K562 (cell line): ENCODE measurements around the gene HHLA2. TPM values are rescaled to one million over a fixed set of nuclear protein-coding genes. Genes with fewer than 3 reads are reported as not detected.

ENCODE experiments used
- ATAC-seq: fragments of 200-7000 bp; cut with Tn5 transposase; 3 replicates; pipeline ENCODE4 v1.9.1; 2020; ENCODE audit warnings: moderate library complexity
- BruUV-seq: library from RNA; stranded (reverse); fragments of 400-500 nt; replicated peaks from 2 replicates; lab custom pipeline; 2021; lab: Mats Ljungman, UMichigan
- CTCF ChIA-PET: fragments of 300-600 bp; formaldehyde crosslinking; extraction: SDS; loops from one replicate; lab custom pipeline; 2021; ENCODE audit warnings: low intra/inter-chr PET ratio; lab: Yijun Ruan, JAX
- POLR2A ChIA-PET: fragments of 300-600, 350-650 bp; sonication (Branson Sonifier 250); formaldehyde crosslinking; extraction: SDS; loops from one replicate; lab custom pipeline; 2021; ENCODE audit warnings: antibody characterized with exemption, inconsistent platforms; lab: Yijun Ruan, JAX
- DNase-seq, 4 experiments: peaks; one replicate each; pipeline versions ENCODE4 v3.0.0 to v3.0.0-alpha.2; 2011 to 2018; ENCODE audit warnings: low spot score in 3 of 4, mixed read lengths in 3 of 4; ENCODE audit errors: extremely low read depth in 1 of 4
- FAIRE-seq: peaks from 2 replicates; lab custom pipeline; 2011; peaks lifted over from hg19 to GRCh38; lab: Jason Lieb, UNC
- H2AFZ ChIP-seq: 2 replicates; pipeline ENCODE4 v1.6.0; 2011; ENCODE audit warnings: low read depth, low read length, control low read depth, inconsistent platforms
- H3K27ac ChIP-seq: fragments of 200-600 bp; 3 replicates; pipeline ENCODE4 v1.8.0; 2011; ENCODE audit warnings: low read depth, mild to moderate bottlenecking, control low read depth, inconsistent platforms, low read length, moderate library complexity, mixed read lengths; ENCODE audit errors: extremely low read depth
- H3K27me3 ChIP-seq, 2 experiments: fragments of 300-600 bp in 1 of 2; 2 replicates in 1 of 2; 3 replicates in 1 of 2; pipeline versions ENCODE4 v1.6.0 to v1.8.0; 2011; ENCODE audit warnings: inconsistent platforms in 2 of 2, low read length in 2 of 2, mild to moderate bottlenecking in 1 of 2, mixed read lengths in 1 of 2, moderate library complexity in 1 of 2; ENCODE audit not compliant: control insufficient read depth in 2 of 2, insufficient read depth in 2 of 2
- H3K36me3 ChIP-seq: fragments of 300-600 bp; 3 replicates; pipeline ENCODE4 v1.8.0; 2011; ENCODE audit warnings: mild to moderate bottlenecking, low read length, inconsistent platforms; ENCODE audit not compliant: control insufficient read depth, insufficient read depth
- H3K4me1 ChIP-seq, 2 experiments: fragments of 200-600 bp in 1 of 2; replicated peaks in 1 of 2; 2 replicates in 1 of 2; 3 replicates in 1 of 2; pipeline versions ENCODE4 v1.5.1 to v1.8.0; 2011; ENCODE audit warnings: inconsistent platforms in 2 of 2, low read length in 2 of 2, mild to moderate bottlenecking in 1 of 2, mixed read lengths in 1 of 2, moderate library complexity in 1 of 2; ENCODE audit not compliant: control insufficient read depth in 2 of 2, insufficient read depth in 2 of 2
- H3K4me2 ChIP-seq: 2 replicates; pipeline ENCODE4 v1.6.1; 2011; ENCODE audit warnings: low read length, control low read depth, inconsistent platforms, mixed read lengths; ENCODE audit not compliant: insufficient read depth
- H3K4me3 ChIP-seq: fragments of 200-600 bp; sonication (generic), shearing (Covaris generic); 2 replicates; pipeline ENCODE4 v1.5.1; 2016; ENCODE audit warnings: control low read depth, inconsistent platforms
- H3K79me2 ChIP-seq: fragments of 200-600 bp; 3 replicates; pipeline ENCODE4 v1.8.0; 2011; ENCODE audit warnings: low read length, inconsistent platforms; ENCODE audit not compliant: control insufficient read depth, insufficient read depth
- H3K9ac ChIP-seq, 2 experiments: 2 replicates each; pipeline versions ENCODE4 v1.6.0 to v1.6.1; 2011; ENCODE audit warnings: low read depth in 2 of 2, low read length in 2 of 2, control low read depth in 1 of 2, inconsistent platforms in 1 of 2, mild to moderate bottlenecking in 1 of 2, mixed read lengths in 1 of 2; ENCODE audit not compliant: insufficient read depth in 1 of 2
- H3K9me1 ChIP-seq: one replicate; pipeline ENCODE4 v1.6.0; 2011; ENCODE audit warnings: inconsistent platforms, mild to moderate bottlenecking, low read length, moderate library complexity; ENCODE audit not compliant: control insufficient read depth, insufficient read depth
- H3K9me3 ChIP-seq: replicated peaks from 2 replicates; pipeline ENCODE4 v1.5.1; 2011; ENCODE audit warnings: low read depth, low read length, inconsistent platforms; ENCODE audit not compliant: control insufficient read depth, insufficient read depth
- H4K20me1 ChIP-seq: replicated peaks from 2 replicates; pipeline ENCODE4 v1.6.1; 2011; ENCODE audit warnings: low read length, inconsistent platforms, mixed read lengths; ENCODE audit not compliant: control insufficient read depth, insufficient read depth
- CXXC5 ChIP-seq: fragments of 250-450 bp; sonication (Bioruptor Pico); IDR thresholded peaks from 2 replicates; pipeline ENCODE4 v1.8.0; 2022; ENCODE audit warnings: inconsistent platforms, mild to moderate bottlenecking, moderate library complexity
- ETV1 ChIP-seq: fragments of 450-650 bp; conservative IDR thresholded peaks from 2 replicates; pipeline ENCODE4 v1.6.1; 2016; ENCODE audit warnings: missing genetic modification characterization, control low read depth, low read depth, missing compliant biosample characterization
- GABPB1 ChIP-seq: sonication (generic); formaldehyde crosslinking; IDR thresholded peaks from 2 replicates; pipeline ENCODE4 v1.8.0; 2022; ENCODE audit warnings: mild to moderate bottlenecking, missing genetic modification reagents
- HNRNPUL1 ChIP-seq: fragments of 200-400 bp; formaldehyde crosslinking; IDR thresholded peaks from 2 replicates; pipeline ENCODE4 v1.6.1; 2017; ENCODE audit warnings: low read length
- MAX ChIP-seq: sonication (generic); formaldehyde crosslinking; IDR thresholded peaks from 2 replicates; pipeline ENCODE4 v1.9.0; 2022; ENCODE audit warnings: mild to moderate bottlenecking, missing genetic modification reagents
- NRF1 ChIP-seq, 2 experiments: fragments of 450-650 bp; IDR thresholded peaks in 1 of 2; conservative IDR thresholded peaks in 1 of 2; 2 replicates each; pipeline ENCODE4 v1.6.1; 2014; ENCODE audit warnings: mild to moderate bottlenecking in 2 of 2
- PTBP1 ChIP-seq: fragments of 200-400 bp; formaldehyde crosslinking; IDR thresholded peaks from 2 replicates; pipeline ENCODE4 v1.6.1; 2017; ENCODE audit warnings: low read depth, low read length
- RBM15 ChIP-seq: fragments of 200-400 bp; formaldehyde crosslinking; IDR thresholded peaks from 2 replicates; pipeline ENCODE4 v1.6.1; 2018; ENCODE audit warnings: mild to moderate bottlenecking, low read length, moderate library complexity; ENCODE audit not compliant: insufficient read depth
- RBM39 ChIP-seq: fragments of 200-400 bp; formaldehyde crosslinking; optimal IDR thresholded peaks from 2 replicates; pipeline ENCODE3; 2018; ENCODE audit warnings: low read depth, low read length
- SIN3B ChIP-seq: fragments of 450-650 bp; IDR thresholded peaks from 2 replicates; pipeline ENCODE4 v1.6.1; 2017; ENCODE audit warnings: low read depth, mild to moderate bottlenecking, moderate library complexity
- XRCC4 ChIP-seq: IDR thresholded peaks from one replicate; pipeline ENCODE4 v1.6.1; 2011; ENCODE audit not compliant: insufficient read depth, insufficient read length; ENCODE audit errors: extremely low read depth
- ZNF551 ChIP-seq: fragments of 250-450 bp; sonication (Bioruptor Pico); IDR thresholded peaks from 2 replicates; pipeline ENCODE4 v1.5.0; 2021; ENCODE audit warnings: mild to moderate bottlenecking, moderate library complexity
- ZNF699 ChIP-seq: fragments of 250-450 bp; sonication (Bioruptor Pico); IDR thresholded peaks from 2 replicates; pipeline ENCODE4 v1.8.0; 2021; ENCODE audit warnings: mild to moderate bottlenecking, moderate library complexity; ENCODE audit not compliant: insufficient replicate concordance
- ZZZ3 ChIP-seq: fragments of 450-650 bp; IDR thresholded peaks from 2 replicates; pipeline ENCODE4 v1.6.1; 2016; ENCODE audit warnings: antibody characterized with exemption, mild to moderate bottlenecking, moderate library complexity
- WGBS: fragments of 100-300 bp; shearing (Covaris generic); methylation state at CpG from one replicate; pipeline ENCODE4 v1.1.6; 2016; ENCODE audit warnings: low coverage, mixed read lengths; ENCODE audit not compliant: insufficient coverage; ENCODE audit errors: missing lambda C conversion rate; 5-methylcytosine and 5-hydroxymethylcytosine counted together
- in situ Hi-C: fragments of 300-500 bp; cut with MboI; formaldehyde crosslinking; loops from 4 replicates; pipeline ENCODE4 v1.15.0; 2018; ENCODE audit warnings: inconsistent platforms, mixed read lengths
- intact Hi-C: fragments of 100-400 bp; cut with micrococcal nuclease; formaldehyde crosslinking; loops from 2 replicates; pipeline ENCODE4 v1.14.2; 2022
- polyA plus RNA-seq, 8 experiments: library from polyadenylated mRNA; depleted of rRNA in 4 of 8; stranded (reverse) in 5 of 8; unstranded in 3 of 8; fragments of >200 nt; fragmentation: Nextera tagmentation in 2 of 8; fragmentation: Illumina TruSeq in 1 of 8; extraction: Ambion mirVana in 2 of 8; extraction: Trizol in 1 of 8; gene quantifications; 2 replicates each; pipeline versions ENCODE4 v1.2.1 to v1.2.3, GENCODE V29; 2011 to 2014; ENCODE audit warnings: inconsistent platforms in 1 of 8, missing spikeins in 1 of 8
- total RNA-seq, 7 experiments: library from RNA; depleted of rRNA in 6 of 7; stranded (reverse); fragments of >200 nt in 6 of 7; fragmentation: Illumina TruSeq in 2 of 7; extraction: Trizol in 2 of 7; gene quantifications; 2 replicates each; pipeline versions ENCODE4 v1.2.1 to v1.2.3, GENCODE V29; 2011 to 2021; ENCODE audit warnings: low replicate concordance in 1 of 7
- TF ChIP-seq, protein P1 (sequence below): IDR thresholded peaks from 2 replicates; pipeline ENCODE4 v1.6.1; 2011; ENCODE audit not compliant: insufficient read length; ENCODE audit errors: extremely low read depth
- TF ChIP-seq, protein P2 (sequence below): fragments of 250-450 bp; sonication (Bioruptor Pico); IDR thresholded peaks from 2 replicates; pipeline ENCODE4 v1.4.0; 2020; ENCODE audit warnings: mild to moderate bottlenecking, moderate library complexity, borderline replicate concordance
- TF ChIP-seq, protein P3 (sequence below): fragments of 250-450 bp; sonication (Bioruptor Pico); IDR thresholded peaks from 2 replicates; pipeline ENCODE4 v1.6.1; 2021; ENCODE audit warnings: mild to moderate bottlenecking

Gene HHLA2
- total and polyA plus RNA-seq, 9 of the 15 experiments (the other 6 are each of a cell fraction or from before 2014, with no cell fraction given), result 0.04 TPM; not detected in 7

- in situ Hi-C loops (loop anchor here (10.0 kb wide), 1 partner anchor 250 kb away; no protein-coding TSS in a partner anchor), intact Hi-C loops (loop anchor here (10.0 kb wide), 1 partner anchor 470 kb away; no protein-coding TSS in a partner anchor)
- no peak overlapping the region for H3K27ac ChIP-seq
- no peaks in the 10 kb centered on the region; a peak in 1 of 5 replicates for H3K27me3 ChIP-seq
- H3K9me3 ChIP-seq, result no peaks in the 10 kb centered on the region
- no peaks in the 10 kb centered on the region for H3K36me3 ChIP-seq
- no peak for ATAC-seq
- BruUV-seq, result no TSS peak
- H3K9me1 ChIP-seq, result no peaks in the 10 kb centered on the region
- H3K79me2 ChIP-seq, result no peaks in the 10 kb centered on the region
- ChIA-PET CTCF (no interaction called here), POLR2A (no interaction called here)
- no peak for TF ChIP-seq ZZZ3
- TF ChIP-seq, protein P1, sequence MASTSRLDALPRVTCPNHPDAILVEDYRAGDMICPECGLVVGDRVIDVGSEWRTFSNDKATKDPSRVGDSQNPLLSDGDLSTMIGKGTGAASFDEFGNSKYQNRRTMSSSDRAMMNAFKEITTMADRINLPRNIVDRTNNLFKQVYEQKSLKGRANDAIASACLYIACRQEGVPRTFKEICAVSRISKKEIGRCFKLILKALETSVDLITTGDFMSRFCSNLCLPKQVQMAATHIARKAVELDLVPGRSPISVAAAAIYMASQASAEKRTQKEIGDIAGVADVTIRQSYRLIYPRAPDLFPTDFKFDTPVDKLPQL, result no peak
- TF ChIP-seq PTBP1, result no peak
- no peak for TF ChIP-seq CXXC5 (CRISPR knock-in tag)
- no peak for TF ChIP-seq HNRNPUL1
- TF ChIP-seq ETV1 (tag), result no peak
- no peak for TF ChIP-seq ZNF551
- no peak for TF ChIP-seq MAX
- TF ChIP-seq RBM39, result no peak
- TF ChIP-seq GABPB1 (CRISPR knock-in tag), result no peak
- TF ChIP-seq NRF1 (conservative IDR thresholded peaks at IDR 0.05 in 1 of 2, IDR thresholded peaks at IDR 0.05 in 1 of 2), result no peak
- TF ChIP-seq XRCC4, result no peak
- TF ChIP-seq, protein P2, sequence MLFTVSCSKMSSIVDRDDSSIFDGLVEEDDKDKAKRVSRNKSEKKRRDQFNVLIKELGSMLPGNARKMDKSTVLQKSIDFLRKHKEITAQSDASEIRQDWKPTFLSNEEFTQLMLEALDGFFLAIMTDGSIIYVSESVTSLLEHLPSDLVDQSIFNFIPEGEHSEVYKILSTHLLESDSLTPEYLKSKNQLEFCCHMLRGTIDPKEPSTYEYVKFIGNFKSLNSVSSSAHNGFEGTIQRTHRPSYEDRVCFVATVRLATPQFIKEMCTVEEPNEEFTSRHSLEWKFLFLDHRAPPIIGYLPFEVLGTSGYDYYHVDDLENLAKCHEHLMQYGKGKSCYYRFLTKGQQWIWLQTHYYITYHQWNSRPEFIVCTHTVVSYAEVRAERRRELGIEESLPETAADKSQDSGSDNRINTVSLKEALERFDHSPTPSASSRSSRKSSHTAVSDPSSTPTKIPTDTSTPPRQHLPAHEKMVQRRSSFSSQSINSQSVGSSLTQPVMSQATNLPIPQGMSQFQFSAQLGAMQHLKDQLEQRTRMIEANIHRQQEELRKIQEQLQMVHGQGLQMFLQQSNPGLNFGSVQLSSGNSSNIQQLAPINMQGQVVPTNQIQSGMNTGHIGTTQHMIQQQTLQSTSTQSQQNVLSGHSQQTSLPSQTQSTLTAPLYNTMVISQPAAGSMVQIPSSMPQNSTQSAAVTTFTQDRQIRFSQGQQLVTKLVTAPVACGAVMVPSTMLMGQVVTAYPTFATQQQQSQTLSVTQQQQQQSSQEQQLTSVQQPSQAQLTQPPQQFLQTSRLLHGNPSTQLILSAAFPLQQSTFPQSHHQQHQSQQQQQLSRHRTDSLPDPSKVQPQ (CRISPR knock-in tag), result no peak
- no peak for TF ChIP-seq RBM15
- TF ChIP-seq, protein P3, sequence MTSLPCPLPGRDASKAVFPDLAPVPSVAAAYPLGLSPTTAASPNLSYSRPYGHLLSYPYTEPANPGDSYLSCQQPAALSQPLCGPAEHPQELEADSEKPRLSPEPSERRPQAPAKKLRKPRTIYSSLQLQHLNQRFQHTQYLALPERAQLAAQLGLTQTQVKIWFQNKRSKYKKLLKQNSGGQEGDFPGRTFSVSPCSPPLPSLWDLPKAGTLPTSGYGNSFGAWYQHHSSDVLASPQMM (CRISPR knock-in tag), result no peak
- no peak for TF ChIP-seq SIN3B
- TF ChIP-seq ZNF699 (CRISPR knock-in tag), result no peak
- no peak for DNase-seq
- no peaks in the 10 kb centered on the region for H4K20me1 ChIP-seq
- no peak overlapping the region for H2AFZ ChIP-seq
- no peaks in the 10 kb centered on the region for H3K4me1 ChIP-seq
- WGBS, result 11% methylated on average over 2 of the region's 2 CpGs
- H3K9ac ChIP-seq, result no peak overlapping the region
- H3K4me3 ChIP-seq, result no peak overlapping the region
- no peak for FAIRE-seq
- H3K4me2 ChIP-seq, result no peak overlapping the region
Measured at GRCh38 chr3:108404368-108404767, 108.0 kb downstream of the HHLA2 start.
